NCI-H2081 (cell line): ENCODE data around the gene ID3.

Experiments used
- DNase-seq, 2 experiments: peaks; one replicate each; lab custom pipeline; 2025; lab: John Stamatoyannopoulos, UW

ID3 gene

GRCh38 chr1:23559136-23559984 lies at the start of gene ID3:
TSS of gene ID3 (minus strand) at chr1:23559501. CDS start at chr1:23559426, 75 bp downstream.
- DNase-seq, result peak; percentile 95 to 97

GRCh38 chr1:23607944-23608343 lies 48.6 kb upstream of the ID3 start:
- no peak for DNase-seq

GRCh38 chr1:23601968-23602876 lies 42.9 kb upstream of the ID3 start:
- no peak for DNase-seq

GRCh38 chr1:23601135-23601967 lies 42.0 kb upstream of the ID3 start:
- DNase-seq, result no peak

GRCh38 chr1:23600283-23600682 lies 41.0 kb upstream of the ID3 start:
- no peak for DNase-seq

GRCh38 chr1:23599125-23599524 lies 39.8 kb upstream of the ID3 start:
- DNase-seq, result no peak

GRCh38 chr1:23598424-23598823 lies 39.1 kb upstream of the ID3 start:
- peak; percentile 87 to 95 for DNase-seq

- peak in 1 of 2 experiments; percentile 56 for DNase-seq
These were observed 38.5 kb upstream of the ID3 start for GRCh38 chr1:23597635-23598388.

- DNase-seq, result no peak
These were observed 37.4 kb upstream of the ID3 start for GRCh38 chr1:23596382-23597358.

- DNase-seq, result no peak
These were observed 35.6 kb upstream of the ID3 start for GRCh38 chr1:23594927-23595353.

- no peak for DNase-seq
These were observed 35.0 kb upstream of the ID3 start for GRCh38 chr1:23594149-23594907.

GRCh38 chr1:23593556-23594148 lies 34.4 kb upstream of the ID3 start:
- peak; percentile 69 to 88 for DNase-seq

GRCh38 chr1:23593042-23593521 lies 33.8 kb upstream of the ID3 start:
- DNase-seq, result no peak

GRCh38 chr1:23592209-23592892 lies 33.0 kb upstream of the ID3 start:
- no peak for DNase-seq

- DNase-seq, result no peak
These were observed 32.3 kb upstream of the ID3 start for GRCh38 chr1:23591460-23592208.

- DNase-seq, result no peak
These were observed 30.9 kb upstream of the ID3 start for GRCh38 chr1:23590058-23590783.

- no peak for DNase-seq
These were observed 30.3 kb upstream of the ID3 start for GRCh38 chr1:23589585-23589986.
